HepG2 (cell line): ENCODE data around the gene MC1R. TPM values are rescaled to one million over a fixed set of nuclear protein-coding genes. Genes with fewer than 3 reads are reported as not detected.

ENCODE experiments used
- ATF3 ChIP-seq: sonication (generic); formaldehyde crosslinking; IDR thresholded peaks from 2 replicates; pipeline ENCODE4 v1.4.0; 2020; ENCODE audit warnings: missing genetic modification reagents
- ELF1 ChIP-seq: sonication (generic); formaldehyde crosslinking; IDR thresholded peaks from 2 replicates; pipeline ENCODE4 v1.4.0; 2020; ENCODE audit warnings: missing genetic modification reagents
- HIC2 ChIP-seq: sonication (generic); formaldehyde crosslinking; IDR thresholded peaks from 2 replicates; pipeline ENCODE4 v1.9.0; 2022; ENCODE audit warnings: low read depth, missing genetic modification reagents
- IRF1 ChIP-seq: sonication (generic); formaldehyde crosslinking; IDR thresholded peaks from 2 replicates; pipeline ENCODE4 v1.4.0; 2020; ENCODE audit warnings: low read depth, mild to moderate bottlenecking, missing genetic modification reagents
- PAXIP1 ChIP-seq: sonication (generic); formaldehyde crosslinking; conservative IDR thresholded peaks from 2 replicates; pipeline ENCODE4 v1.4.0; 2020; ENCODE audit warnings: mild to moderate bottlenecking, missing genetic modification reagents, moderate library complexity
- PCBP2 ChIP-seq: fragments of 200-400 bp; formaldehyde crosslinking; optimal IDR thresholded peaks from 2 replicates; pipeline ENCODE3; 2018; ENCODE audit warnings: low read length, low read depth; ENCODE audit not compliant: poor library complexity, severe bottlenecking
- POGZ ChIP-seq: sonication (generic); formaldehyde crosslinking; IDR thresholded peaks from 2 replicates; pipeline ENCODE4 v1.4.0; 2020; ENCODE audit warnings: mild to moderate bottlenecking, missing genetic modification reagents
- SUZ12 ChIP-seq: fragments of 150-350 bp; IDR thresholded peaks from 2 replicates; pipeline ENCODE4 v1.6.1; 2014; ENCODE audit warnings: low read depth, low read length
- ZBTB25 ChIP-seq: IDR thresholded peaks from 2 replicates; pipeline ENCODE4 v1.6.1; 2018; ENCODE audit warnings: missing genetic modification reagents
- ZC3H13 ChIP-seq: sonication (generic); formaldehyde crosslinking; IDR thresholded peaks from 2 replicates; pipeline ENCODE4 v1.8.1; 2023; ENCODE audit warnings: mild to moderate bottlenecking, missing genetic modification reagents, moderate library complexity
- ZMYM3 ChIP-seq: sonication (generic); formaldehyde crosslinking; IDR thresholded peaks from 2 replicates; pipeline ENCODE4 v1.5.1; 2020; ENCODE audit warnings: mild to moderate bottlenecking, missing genetic modification reagents
- ZNF280D ChIP-seq: sonication (generic); formaldehyde crosslinking; IDR thresholded peaks from 2 replicates; pipeline ENCODE4 v1.5.1; 2020; ENCODE audit warnings: mild to moderate bottlenecking, missing genetic modification reagents
- ZNF816 ChIP-seq: sonication (generic); formaldehyde crosslinking; IDR thresholded peaks from 2 replicates; pipeline ENCODE4 v1.8.0; 2022; ENCODE audit warnings: missing genetic modification reagents, mild to moderate bottlenecking, borderline replicate concordance
- polyA plus RNA-seq, 8 experiments: library from polyadenylated mRNA; depleted of rRNA in 3 of 8; stranded (reverse) in 7 of 8; unstranded in 1 of 8; fragments of >200 nt; fragmentation: Illumina TruSeq in 4 of 8; extraction: Trizol in 4 of 8; gene quantifications; 2 replicates each; pipeline versions ENCODE4 v1.2.1 to v1.2.3, GENCODE V29; 2011 to 2016; ENCODE audit warnings: low read depth in 4 of 8, missing spikeins in 1 of 8, mixed read lengths in 1 of 8; ENCODE audit not compliant: insufficient read depth in 1 of 8
- total RNA-seq, 5 experiments: library from RNA; depleted of rRNA; stranded (reverse); fragments of >200 nt; fragmentation: Illumina TruSeq; extraction: Trizol; gene quantifications; 2 replicates each; pipeline ENCODE4 v1.2.3, GENCODE V29; 2016; ENCODE audit warnings: low read depth in 1 of 5

MC1R gene
- total and polyA plus RNA-seq, 2 of the 13 experiments (the other 11 are each of a cell fraction or from before 2014, with no cell fraction given), result 9.1 to 14.8 TPM

GRCh38 chr16:89873109-89873971 is 45.3 kb upstream of the MC1R start, which contains the start of gene TCF25 (continued):
- TF ChIP-seq ZC3H13 (CRISPR knock-in tag) (peak; percentile 83; the same call in 1 of the 2 replicates), ATF3 (CRISPR knock-in tag) (peak; percentile 45), PAXIP1 (CRISPR knock-in tag) (peak; percentile 25), PCBP2 (no peak), ZBTB25 (CRISPR knock-in tag) (no peak; the same call in 1 of the 2 replicates), ZNF280D (no peak), ZNF816 (CRISPR knock-in tag) (peak; percentile 56; the same call in 1 of the 2 replicates), ZMYM3 (CRISPR knock-in tag) (no peak), IRF1 (CRISPR knock-in tag) (peak; percentile 36; the same call in 1 of the 2 replicates), SUZ12 (no peak), HIC2 (CRISPR knock-in tag) (peak; percentile 29; the same call in 1 of the 2 replicates), POGZ (CRISPR knock-in tag) (no peak; the same call in 1 of the 2 replicates), ELF1 (CRISPR knock-in tag) (peak; percentile 69)
